A549 (cell line): ENCODE data around the gene ADA. TPM values are rescaled to one million over a fixed set of nuclear protein-coding genes. Genes with fewer than 3 reads are reported as not detected.

Experiments used
- ATAC-seq, 2 experiments: fragments of 200-7000 bp in 1 of 2; fragments of >200 bp in 1 of 2; cut with Nextera tagmentation in 1 of 2; cut with Tn5 transposase in 1 of 2; 3 replicates each; pipeline versions ENCODE4 v1.8.0 to v1.9.1; 2018 to 2020; ENCODE audit warnings: mild to moderate bottlenecking in 1 of 2, moderate library complexity in 1 of 2
- CTCF ChIA-PET: fragments of 300-600 bp; sonication (Branson Sonifier 250); formaldehyde crosslinking; extraction: SDS; loops from one replicate; lab custom pipeline; 2021; ENCODE audit warnings: antibody characterized with exemption, inconsistent platforms; lab: Yijun Ruan, JAX
- POLR2A ChIA-PET: fragments of 350-600 bp; formaldehyde crosslinking; extraction: SDS; loops from one replicate; lab custom pipeline; 2021; ENCODE audit warnings: antibody characterized with exemption, inconsistent platforms; lab: Yijun Ruan, JAX
- DNase-seq, 2 experiments: peaks; one replicate each; pipeline versions ENCODE4 v3.0.0 to v3.0.0-alpha.2; 2011 to 2016; ENCODE audit warnings: low read depth in 1 of 2, low spot score in 1 of 2
- FAIRE-seq: peaks from 2 replicates; lab custom pipeline; 2011; peaks lifted over from hg19 to GRCh38; lab: Jason Lieb, UNC
- H3K27ac ChIP-seq, 2 experiments: fragments of >200 bp; sonication (Bioruptor Twin); formaldehyde crosslinking; 3 replicates each; pipeline ENCODE4 v1.5.1; 2016 to 2017
- H3K4me1 ChIP-seq: fragments of >200 bp; sonication (Bioruptor Twin); formaldehyde crosslinking; 3 replicates; pipeline ENCODE4 v1.6.1; 2016
- H3K4me2 ChIP-seq: fragments of >200 bp; sonication (Bioruptor Twin); formaldehyde crosslinking; 3 replicates; pipeline ENCODE4 v1.6.1; 2016
- H3K4me3 ChIP-seq: fragments of >200 bp; sonication (Bioruptor Twin); formaldehyde crosslinking; 3 replicates; pipeline ENCODE4 v1.5.1; 2016
- H3K9me3 ChIP-seq: fragments of >200 bp; sonication (Bioruptor Twin); formaldehyde crosslinking; 3 replicates; pipeline ENCODE4 v1.6.1; 2016
- CHD2 ChIP-seq: fragments of 150-350 bp; IDR thresholded peaks from 2 replicates; pipeline ENCODE4 v1.6.1; 2014; ENCODE audit warnings: low read length; ENCODE audit not compliant: partially characterized antibody
- CHD4 ChIP-seq: fragments of 200-600 bp; sonication (generic); IDR thresholded peaks from 2 replicates; pipeline ENCODE4 v1.6.1; 2016; ENCODE audit warnings: antibody characterized with exemption, mild to moderate bottlenecking, borderline replicate concordance
- EHF ChIP-seq: fragments of 250-450 bp; sonication (Bioruptor Pico); IDR thresholded peaks from 2 replicates; pipeline ENCODE4 v1.5.0; 2020; ENCODE audit warnings: mild to moderate bottlenecking
- ESRRA ChIP-seq: fragments of 150-350 bp; IDR thresholded peaks from 2 replicates; pipeline ENCODE4 v1.6.1; 2014; ENCODE audit warnings: mild to moderate bottlenecking, low read length, borderline replicate concordance
- FOSL2 ChIP-seq, 2 experiments: fragments of 450-650 bp in 1 of 2; fragments of >200 bp in 1 of 2; sonication (Bioruptor Twin) in 1 of 2; formaldehyde crosslinking; IDR thresholded peaks; 2 replicates each; pipeline versions ENCODE4 v1.5.0 to v1.6.1; 2016 to 2020; ENCODE audit warnings: mild to moderate bottlenecking in 1 of 2, moderate library complexity in 1 of 2
- GATA3 ChIP-seq: IDR thresholded peaks from 2 replicates; pipeline ENCODE4 v1.6.1; 2012; ENCODE audit warnings: borderline replicate concordance
- HOXB13 ChIP-seq: fragments of 250-450 bp; sonication (Bioruptor Pico); IDR thresholded peaks from 2 replicates; pipeline ENCODE4 v1.5.0; 2020; ENCODE audit warnings: low read depth, mild to moderate bottlenecking, moderate library complexity
- JUNB ChIP-seq: fragments of >200 bp; sonication (Bioruptor Twin); formaldehyde crosslinking; IDR thresholded peaks from 2 replicates; pipeline ENCODE4 v1.6.1; 2016
- KDM5A ChIP-seq: fragments of 200-600 bp; sonication (generic); IDR thresholded peaks from 2 replicates; pipeline ENCODE4 v1.6.1; 2016; ENCODE audit warnings: antibody characterized with exemption, mild to moderate bottlenecking
- RCOR1 ChIP-seq: fragments of 150-350 bp; IDR thresholded peaks from 2 replicates; pipeline ENCODE4 v1.6.1; 2014; ENCODE audit warnings: antibody characterized with exemption, low read length, low read depth
- SMC3 ChIP-seq: fragments of >200 bp; sonication (Bioruptor Twin); formaldehyde crosslinking; IDR thresholded peaks from 3 replicates; pipeline ENCODE4 v1.6.1; 2018; ENCODE audit warnings: inconsistent platforms
- SREBF2 ChIP-seq: fragments of 450-650 bp; IDR thresholded peaks from 2 replicates; pipeline ENCODE4 v1.6.1; 2014; ENCODE audit warnings: mild to moderate bottlenecking, moderate library complexity
- ZFP36 ChIP-seq: fragments of 450-650 bp; IDR thresholded peaks from 2 replicates; pipeline ENCODE4 v1.6.1; 2014; ENCODE audit warnings: borderline replicate concordance; ENCODE audit not compliant: partially characterized antibody
- ZNF302 ChIP-seq: fragments of 250-450 bp; sonication (Bioruptor Pico); IDR thresholded peaks from 2 replicates; pipeline ENCODE4 v1.9.0; 2021; ENCODE audit warnings: inconsistent platforms, mild to moderate bottlenecking, moderate library complexity
- WGBS: methylation state at CpG from one replicate; pipeline ENCODE4 v1.1.6; 2017; ENCODE audit errors: missing lambda C conversion rate; 5-methylcytosine and 5-hydroxymethylcytosine counted together
- polyA plus RNA-seq, 4 experiments: library from polyadenylated mRNA; depleted of rRNA in 3 of 4; stranded (reverse); fragments of >200 nt; fragmentation: RNase III in 1 of 4; extraction: RNeasy Plus Mini Kit Qiagen cat#74134 plus additional on column Dnase treatment in 1 of 4; gene quantifications; 2 replicates in 3 of 4; 3 replicates in 1 of 4; pipeline ENCODE4 v1.2.3, GENCODE V29; 2011 to 2017
- TF ChIP-seq, protein P1 (sequence below): fragments of 250-450 bp; sonication (Bioruptor Pico); IDR thresholded peaks from 2 replicates; pipeline ENCODE4 v1.5.0; 2020; ENCODE audit warnings: low read depth, mild to moderate bottlenecking, moderate library complexity
- TF ChIP-seq, protein P2 (sequence below): fragments of 250-450 bp; sonication (Bioruptor Pico); IDR thresholded peaks from 2 replicates; pipeline ENCODE4 v1.5.0; 2021; ENCODE audit warnings: mild to moderate bottlenecking, moderate library complexity, borderline replicate concordance
- TF ChIP-seq, protein P3 (sequence below): IDR thresholded peaks from 2 replicates; pipeline ENCODE4 v1.6.1; 2012
- TF ChIP-seq, protein P4 (sequence below): fragments of 150-350 bp; IDR thresholded peaks from 2 replicates; pipeline ENCODE4 v1.6.1; 2014; ENCODE audit warnings: low read depth, mild to moderate bottlenecking, low read length

ADA gene
- polyA plus RNA-seq, 2 of the 4 experiments (the other 2 are of a cell fraction): 34.5 to 48.1 TPM

DNA sequence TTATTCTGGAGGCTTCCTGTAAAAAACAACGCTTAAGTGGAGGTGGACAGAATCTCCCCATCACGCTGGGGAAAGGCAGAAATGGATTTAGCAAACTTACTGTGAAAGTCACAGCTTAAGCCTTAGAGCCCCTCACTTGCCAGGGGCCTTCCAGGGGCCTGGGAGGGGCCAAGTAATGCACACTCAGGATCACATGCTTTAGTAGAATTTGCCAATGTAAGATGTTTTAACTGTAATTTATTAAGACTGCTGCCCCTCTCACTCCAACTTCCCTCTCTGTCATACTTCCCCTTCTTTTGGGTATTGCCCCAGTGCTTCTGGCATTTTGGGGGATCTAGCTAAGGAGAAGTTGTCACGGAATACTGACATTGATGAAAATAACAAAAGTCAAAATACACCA, 12.6 kb upstream of the ADA start:
- ATAC-seq (no peak), FAIRE-seq (no peak), DNase-seq (no peak)
- ChIA-PET CTCF (interaction anchor here (1.2 to 9.9 kb wide), 3 partner anchors 15 to 20 kb away, joined by 4 to 74 read pairs (median 5); no protein-coding TSS in a partner anchor), POLR2A (no interaction called here)
- TF ChIP-seq EHF (CRISPR knock-in tag) (no peak), SMC3 (no peak), CHD4 (no peak), FOSL2 (IDR thresholded peaks at IDR 0.05) (no peak), FOSL2 (CRISPR knock-in tag; IDR thresholded peaks at IDR 0.05) (no peak), CHD2 (no peak), RCOR1 (no peak), ESRRA (no peak), HOXB13 (CRISPR knock-in tag) (no peak), ZNF302 (CRISPR knock-in tag) (no peak), GATA3 (no peak)
- TF ChIP-seq, protein P1, sequence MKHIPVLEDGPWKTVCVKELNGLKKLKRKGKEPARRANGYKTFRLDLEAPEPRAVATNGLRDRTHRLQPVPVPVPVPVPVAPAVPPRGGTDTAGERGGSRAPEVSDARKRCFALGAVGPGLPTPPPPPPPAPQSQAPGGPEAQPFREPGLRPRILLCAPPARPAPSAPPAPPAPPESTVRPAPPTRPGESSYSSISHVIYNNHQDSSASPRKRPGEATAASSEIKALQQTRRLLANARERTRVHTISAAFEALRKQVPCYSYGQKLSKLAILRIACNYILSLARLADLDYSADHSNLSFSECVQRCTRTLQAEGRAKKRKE (CRISPR knock-in tag): no peak
- TF ChIP-seq, protein P2, sequence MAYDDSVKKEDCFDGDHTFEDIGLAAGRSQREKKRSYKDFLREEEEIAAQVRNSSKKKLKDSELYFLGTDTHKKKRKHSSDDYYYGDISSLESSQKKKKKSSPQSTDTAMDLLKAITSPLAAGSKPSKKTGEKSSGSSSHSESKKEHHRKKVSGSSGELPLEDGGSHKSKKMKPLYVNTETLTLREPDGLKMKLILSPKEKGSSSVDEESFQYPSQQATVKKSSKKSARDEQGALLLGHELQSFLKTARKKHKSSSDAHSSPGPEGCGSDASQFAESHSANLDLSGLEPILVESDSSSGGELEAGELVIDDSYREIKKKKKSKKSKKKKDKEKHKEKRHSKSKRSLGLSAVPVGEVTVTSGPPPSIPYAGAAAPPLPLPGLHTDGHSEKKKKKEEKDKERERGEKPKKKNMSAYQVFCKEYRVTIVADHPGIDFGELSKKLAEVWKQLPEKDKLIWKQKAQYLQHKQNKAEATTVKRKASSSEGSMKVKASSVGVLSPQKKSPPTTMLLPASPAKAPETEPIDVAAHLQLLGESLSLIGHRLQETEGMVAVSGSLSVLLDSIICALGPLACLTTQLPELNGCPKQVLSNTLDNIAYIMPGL (CRISPR knock-in tag): no peak
- TF ChIP-seq, protein P3, sequence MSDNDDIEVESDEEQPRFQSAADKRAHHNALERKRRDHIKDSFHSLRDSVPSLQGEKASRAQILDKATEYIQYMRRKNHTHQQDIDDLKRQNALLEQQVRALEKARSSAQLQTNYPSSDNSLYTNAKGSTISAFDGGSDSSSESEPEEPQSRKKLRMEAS: no peak
- TF ChIP-seq, protein P4, sequence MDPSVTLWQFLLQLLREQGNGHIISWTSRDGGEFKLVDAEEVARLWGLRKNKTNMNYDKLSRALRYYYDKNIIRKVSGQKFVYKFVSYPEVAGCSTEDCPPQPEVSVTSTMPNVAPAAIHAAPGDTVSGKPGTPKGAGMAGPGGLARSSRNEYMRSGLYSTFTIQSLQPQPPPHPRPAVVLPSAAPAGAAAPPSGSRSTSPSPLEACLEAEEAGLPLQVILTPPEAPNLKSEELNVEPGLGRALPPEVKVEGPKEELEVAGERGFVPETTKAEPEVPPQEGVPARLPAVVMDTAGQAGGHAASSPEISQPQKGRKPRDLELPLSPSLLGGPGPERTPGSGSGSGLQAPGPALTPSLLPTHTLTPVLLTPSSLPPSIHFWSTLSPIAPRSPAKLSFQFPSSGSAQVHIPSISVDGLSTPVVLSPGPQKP: no peak
- no peaks in the 10 kb centered on the region for H3K4me1 ChIP-seq
- no peak overlapping the region for H3K4me3 ChIP-seq
- no peaks in the 10 kb centered on the region for H3K9me3 ChIP-seq
- H3K27ac ChIP-seq: no peak overlapping the region
- 26% methylated on average over 3 of the region's 3 CpGs for WGBS
- H3K4me2 ChIP-seq: no peak overlapping the region

DNA sequence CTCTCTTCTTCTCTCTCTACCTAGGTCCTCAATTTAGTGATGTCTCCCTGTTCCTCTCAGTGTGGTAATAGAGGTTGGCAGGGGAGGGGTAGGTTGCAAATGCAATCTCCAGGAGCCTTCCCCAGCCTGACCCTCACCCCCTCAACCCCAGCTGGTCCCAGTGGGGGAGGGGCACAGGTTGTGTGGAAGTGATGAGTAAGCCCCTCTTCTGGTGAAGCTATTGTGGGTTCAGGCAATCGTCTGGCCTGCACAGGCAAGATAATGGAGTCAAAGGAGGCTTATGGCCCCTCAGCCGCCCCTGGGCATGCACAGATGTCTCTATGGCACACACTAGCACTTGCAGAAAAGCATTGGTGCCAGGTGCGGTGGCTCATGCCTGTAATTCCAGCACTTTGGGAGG, 10.8 kb upstream of the ADA start:
- H3K4me3 ChIP-seq: no peak overlapping the region
- FAIRE-seq: no peak
- POLR2A ChIA-PET: no interaction called here
- no peak for DNase-seq
- WGBS: 75% methylated on average over 2 of the region's 3 CpGs
- no peak for TF ChIP-seq JUNB
- TF ChIP-seq, protein P2 (CRISPR knock-in tag): no peak
- TF ChIP-seq KDM5A: no peak
- no peak for TF ChIP-seq SREBF2
- TF ChIP-seq ZNF302 (CRISPR knock-in tag): no peak
- TF ChIP-seq ZFP36: no peak
- TF ChIP-seq CHD4: no peak
- TF ChIP-seq, all 56 proteins: peak for 0
- Histone ChIP-seq H3K9me3 (no peaks in the 10 kb centered on the region), H3K4me1 (no peaks in the 10 kb centered on the region), H3K27ac (no peak overlapping the region), H3K4me2 (no peak overlapping the region)
- ATAC-seq: no peak
- CTCF ChIA-PET: interaction anchor here (9.9 kb wide), 1 partner anchor 21 kb away, joined by 74 read pairs; no protein-coding TSS in a partner anchor
